Ishikawa (cell line): ENCODE measurements around the gene PRL.

Source experiments
- CEBPB ChIP-seq: IDR thresholded peaks from 2 replicates; pipeline ENCODE4 v1.6.1; 2012
- REST ChIP-seq: IDR thresholded peaks from 2 replicates; pipeline ENCODE4 v1.6.1; 2012; ENCODE audit warnings: low read depth, mild to moderate bottlenecking
- YY1 ChIP-seq: IDR thresholded peaks from 2 replicates; pipeline ENCODE4 v1.6.1; 2012; ENCODE audit warnings: low read depth

- TF ChIP-seq CEBPB, result no peak
- TF ChIP-seq YY1, result no peak
- TF ChIP-seq REST, result no peak
Measured at GRCh38 chr6:22313796-22314195, 17.0 kb upstream of the PRL start.
